HTR-8/SVneo (cell line): ENCODE data around the gene ORC1.

Experiments
- DNase-seq: peaks from one replicate; pipeline ENCODE4 v3.0.0; 2011; ENCODE audit warnings: low spot score, mixed read lengths; ENCODE audit not compliant: insufficient read length
- FAIRE-seq: peaks from 2 replicates; lab custom pipeline; 2011; peaks lifted over from hg19 to GRCh38; lab: Jason Lieb, UNC

ORC1 gene

GRCh38 chr1:52404116-52404974 is at the start of gene ORC1, which contains the start of gene PRPF38A:
Gene ORC1 (minus strand): TSS chr1:52404423. CDS start chr1:52402223, 2,200 bp downstream.
Gene PRPF38A (plus strand): TSS chr1:52404602. CDS start chr1:52404750, 148 bp downstream.
- FAIRE-seq: peak; percentile 90

GRCh38 chr1:52444463-52444862 is 40.2 kb upstream of the ORC1 start:
- no peak for FAIRE-seq
- DNase-seq: no peak

More at GRCh38 chr1:52404116-52404974, at the start of gene ORC1, which contains the start of gene PRPF38A:
- peak; percentile 89 for DNase-seq

- FAIRE-seq: no peak
Observed at GRCh38 chr1:52439976-52440375, 35.8 kb upstream of the ORC1 start.

GRCh38 chr1:52436817-52437216 is 32.6 kb upstream of the ORC1 start:
- FAIRE-seq (no peak), DNase-seq (no peak)

More at GRCh38 chr1:52439976-52440375, 35.8 kb upstream of the ORC1 start:
- DNase-seq: no peak

GRCh38 chr1:52435650-52436049 is 31.4 kb upstream of the ORC1 start:
- no peak for DNase-seq
- no peak for FAIRE-seq

- no peak for DNase-seq
- no peak for FAIRE-seq
Observed at GRCh38 chr1:52435211-52435610, 31.0 kb upstream of the ORC1 start.

GRCh38 chr1:52432807-52433206 is 28.6 kb upstream of the ORC1 start:
- no peak for DNase-seq
- no peak for FAIRE-seq

- DNase-seq: no peak
- no peak for FAIRE-seq
Observed at GRCh38 chr1:52427152-52427551, 22.9 kb upstream of the ORC1 start.

- no peak for FAIRE-seq
- no peak for DNase-seq
Observed at GRCh38 chr1:52426371-52426770, 22.1 kb upstream of the ORC1 start.

GRCh38 chr1:52424813-52425212 is 20.6 kb upstream of the ORC1 start:
- DNase-seq (no peak), FAIRE-seq (no peak)

- DNase-seq (no peak), FAIRE-seq (no peak)
Observed at GRCh38 chr1:52424231-52424636, 20.0 kb upstream of the ORC1 start.

- no peak for FAIRE-seq
- no peak for DNase-seq
Observed at GRCh38 chr1:52423771-52424170, 19.5 kb upstream of the ORC1 start.

- no peak for FAIRE-seq
- DNase-seq: no peak
Observed at GRCh38 chr1:52423055-52423454, 18.8 kb upstream of the ORC1 start.

GRCh38 chr1:52420713-52421112 is 16.5 kb upstream of the ORC1 start:
- no peak for FAIRE-seq
- no peak for DNase-seq

GRCh38 chr1:52416811-52417210 is 12.6 kb upstream of the ORC1 start:
- DNase-seq: no peak
- FAIRE-seq: no peak

- DNase-seq (no peak), FAIRE-seq (no peak)
Observed at GRCh38 chr1:52414942-52415341, 10.7 kb upstream of the ORC1 start.

- DNase-seq (no peak), FAIRE-seq (no peak)
Observed at GRCh38 chr1:52413410-52413989, 9.3 kb upstream of the ORC1 start.

GRCh38 chr1:52404975-52405338 is 734 bp upstream of the ORC1 start:
- no peak for FAIRE-seq
- DNase-seq: no peak

- FAIRE-seq (no peak), DNase-seq (peak; percentile 40)
Observed at GRCh38 chr1:52403566-52404115, 582 bp downstream of the ORC1 start.

- DNase-seq: no peak
- FAIRE-seq: no peak
Observed at GRCh38 chr1:52402860-52403240, 1.4 kb downstream of the ORC1 start.

- FAIRE-seq: no peak
- DNase-seq: no peak
Observed at GRCh38 chr1:52400131-52400530, 4.1 kb downstream of the ORC1 start.
